Measurements from ENCODE around the gene KIAA1143. TPM values are rescaled to one million over a fixed set of nuclear protein-coding genes. Genes with fewer than 3 reads are reported as not detected.

Gene KIAA1143
- polyA plus RNA-seq (2011; rRNA removed) = 8.4 and 16.7 TPM in 2 replicates
- polyA minus RNA-seq (2011; rRNA and poly(A)+ RNA removed) = 9.1 and 10.3 TPM in 2 replicates

- Histone ChIP-seq H3K27me3 (ENCODE audit: control insufficient read depth, insufficient read depth, low read length) (no peaks in the 10 kb centered on the region), H3K36me3 (ENCODE audit: control insufficient read depth, insufficient read depth, low read length) (no peaks in the 10 kb centered on the region), H3K4me3 (ENCODE audit: low read depth, low read length) (peak within 1 kb of the TSS; percentile 62)
- DNase-seq (ENCODE audit: low read depth) = peak; percentile 56
- TF ChIP-seq CTCF (IDR thresholded peaks at IDR 0.05; ENCODE audit: insufficient read depth, low read depth, low read length) = no peak
- ChIA-PET POLR2A (interaction anchor here (0.6 to 0.9 kb wide), 2 partner anchors 189 to 207 kb away, joined by 3 to 5 read pairs; partner anchors contain the start of gene ZKSCAN7), CTCF (interaction anchor here (0.9 kb wide), 1 partner anchor 126 kb away, joined by 3 read pairs; no protein-coding TSS in a partner anchor)
These were observed at the start of gene KIAA1143, which contains the start of gene KIF15 for GRCh38 chr3:44761424-44762169. Gene KIAA1143, minus strand, starts transcription at chr3:44761619. Its CDS starts 17 bp downstream, at chr3:44761602. Gene KIF15, plus strand, starts transcription at chr3:44761794. Its CDS starts 72 bp downstream, at chr3:44761866.

- Histone ChIP-seq H3K27me3 (ENCODE audit: control insufficient read depth, insufficient read depth, low read length) (no peaks in the 10 kb centered on the region), H3K36me3 (ENCODE audit: control insufficient read depth, insufficient read depth, low read length) (no peaks in the 10 kb centered on the region), H3K4me3 (ENCODE audit: low read depth, low read length) (no peak overlapping the region)
- POLR2A ChIA-PET = no interaction called here
- CTCF ChIA-PET = no interaction called here
- no peak for DNase-seq (ENCODE audit: low read depth)
- no peak for TF ChIP-seq CTCF (IDR thresholded peaks at IDR 0.05; ENCODE audit: insufficient read depth, low read depth, low read length)
These were observed 44.5 kb upstream of the KIAA1143 start for GRCh38 chr3:44805960-44806359.

GRCh38 chr3:44803298-44803697 lies 41.9 kb upstream of the KIAA1143 start:
- CTCF ChIA-PET = no interaction called here
- H3K36me3 ChIP-seq (ENCODE audit: control insufficient read depth, insufficient read depth, low read length) = peaks cover 2% of the 10 kb centered on the region

GRCh38 chr3:44802011-44802410 lies 40.6 kb upstream of the KIAA1143 start:
- no peaks in the 10 kb centered on the region for H3K27me3 ChIP-seq (ENCODE audit: control insufficient read depth, insufficient read depth, low read length)
- ChIA-PET CTCF (no interaction called here), POLR2A (no interaction called here)
- TF ChIP-seq CTCF (IDR thresholded peaks at IDR 0.05; ENCODE audit: insufficient read depth, low read depth, low read length) = no peak
- no peak overlapping the region for H3K4me3 ChIP-seq (ENCODE audit: low read depth, low read length)
- no peak for DNase-seq (ENCODE audit: low read depth)
- H3K36me3 ChIP-seq (ENCODE audit: control insufficient read depth, insufficient read depth, low read length) = peaks cover 2% of the 10 kb centered on the region

More at GRCh38 chr3:44803298-44803697, 41.9 kb upstream of the KIAA1143 start:
- TF ChIP-seq CTCF (IDR thresholded peaks at IDR 0.05; ENCODE audit: insufficient read depth, low read depth, low read length) = no peak
- POLR2A ChIA-PET = no interaction called here
- DNase-seq (ENCODE audit: low read depth) = no peak
- no peaks in the 10 kb centered on the region for H3K27me3 ChIP-seq (ENCODE audit: control insufficient read depth, insufficient read depth, low read length)
- H3K4me3 ChIP-seq (ENCODE audit: low read depth, low read length) = no peak overlapping the region

GRCh38 chr3:44795197-44795596 lies 33.8 kb upstream of the KIAA1143 start:
- TF ChIP-seq CTCF (IDR thresholded peaks at IDR 0.05; ENCODE audit: insufficient read depth, low read depth, low read length) = no peak
- DNase-seq (ENCODE audit: low read depth) = no peak
- ChIA-PET POLR2A (no interaction called here), CTCF (no interaction called here)
- Histone ChIP-seq H3K27me3 (ENCODE audit: control insufficient read depth, insufficient read depth, low read length) (no peaks in the 10 kb centered on the region), H3K36me3 (ENCODE audit: control insufficient read depth, insufficient read depth, low read length) (peaks cover 2% of the 10 kb centered on the region), H3K4me3 (ENCODE audit: low read depth, low read length) (no peak overlapping the region)
